HEK293T (cell line): ENCODE data around the gene MOCS3.

Experiments
- ARNT ChIP-seq: fragments of 450-650 bp; IDR thresholded peaks from 2 replicates; pipeline ENCODE4 v1.6.1; 2017; ENCODE audit warnings: mild to moderate bottlenecking
- BHLHE40 ChIP-seq: fragments of 450-650 bp; IDR thresholded peaks from 2 replicates; pipeline ENCODE4 v1.6.1; 2016; ENCODE audit warnings: mild to moderate bottlenecking, moderate library complexity, borderline replicate concordance
- CTBP1 ChIP-seq: fragments of 450-650 bp; IDR thresholded peaks from 2 replicates; pipeline ENCODE4 v1.6.1; 2016; ENCODE audit warnings: borderline replicate concordance
- ELF4 ChIP-seq: fragments of 450-650 bp; IDR thresholded peaks from 2 replicates; pipeline ENCODE4 v1.6.1; 2017; ENCODE audit warnings: antibody characterized with exemption
- FOXK2 ChIP-seq: fragments of 450-650 bp; IDR thresholded peaks from 2 replicates; pipeline ENCODE4 v1.6.1; 2016; ENCODE audit warnings: mild to moderate bottlenecking
- FOXM1 ChIP-seq: fragments of 450-650 bp; IDR thresholded peaks from 2 replicates; pipeline ENCODE4 v1.6.1; 2017; ENCODE audit warnings: mild to moderate bottlenecking, borderline replicate concordance
- L3MBTL2 ChIP-seq: fragments of 450-650 bp; conservative IDR thresholded peaks from 2 replicates; pipeline ENCODE4 v1.6.1; 2016; ENCODE audit warnings: mild to moderate bottlenecking
- LEF1 ChIP-seq: fragments of 450-650 bp; IDR thresholded peaks from 2 replicates; pipeline ENCODE4 v1.6.1; 2017; ENCODE audit warnings: mild to moderate bottlenecking, borderline replicate concordance
- NFRKB ChIP-seq: fragments of 450-650 bp; IDR thresholded peaks from 2 replicates; pipeline ENCODE4 v1.6.1; 2016; ENCODE audit warnings: mild to moderate bottlenecking, moderate library complexity
- SP1 ChIP-seq: fragments of 450-650 bp; IDR thresholded peaks from 2 replicates; pipeline ENCODE4 v1.6.1; 2017
- SUZ12 ChIP-seq: fragments of 450-650 bp; IDR thresholded peaks from 2 replicates; pipeline ENCODE4 v1.6.1; 2016; ENCODE audit warnings: mild to moderate bottlenecking
- TARDBP ChIP-seq: fragments of 450-650 bp; IDR thresholded peaks from 2 replicates; pipeline ENCODE4 v1.6.1; 2016

DNA sequence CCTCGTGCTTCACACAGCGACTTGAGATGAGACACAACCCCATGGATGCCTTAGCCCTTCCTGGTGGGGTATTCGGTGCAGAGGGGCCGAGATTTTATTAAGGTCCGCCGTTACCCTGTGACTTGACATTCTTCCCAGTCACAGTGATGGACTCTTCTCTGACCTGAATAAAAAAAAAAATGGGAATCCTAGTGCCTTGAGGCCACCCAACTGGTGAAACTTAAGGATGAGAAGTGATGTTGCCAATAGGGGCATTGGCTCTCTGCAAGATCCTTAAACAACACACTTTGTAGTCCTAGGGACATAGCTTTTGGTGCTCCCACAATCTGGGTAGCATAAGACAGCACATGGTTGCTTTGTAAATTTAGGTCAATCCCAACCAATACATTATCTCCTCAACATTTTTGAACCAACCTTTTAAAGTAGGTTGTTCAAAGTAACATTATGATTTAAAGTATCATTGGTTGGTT lies 26.6 kb upstream of the MOCS3 start:
- TF ChIP-seq CTBP1 (no peak), L3MBTL2 (peak; percentile 20; the same call in 1 of the 2 replicates), ELF4 (no peak), SUZ12 (no peak), FOXM1 (no peak), TARDBP (no peak), SP1 (no peak), ARNT (no peak), NFRKB (no peak), BHLHE40 (no peak), LEF1 (no peak), FOXK2 (no peak)
